SK-N-SH treated with all-trans-retinoic acid at 6 μM for 48 hours (cell line): ENCODE measurements around the gene CTSD.

Experiments
- ATAC-seq: fragments of 200-7000 bp; cut with Tn5 transposase; 3 replicates; pipeline ENCODE4 v1.9.1; 2020; ENCODE audit warnings: mild to moderate bottlenecking, moderate library complexity
- BACH2 ChIP-seq: fragments of 250-450 bp; sonication (Bioruptor Pico); IDR thresholded peaks from 2 replicates; pipeline ENCODE4 v1.9.0; 2021; ENCODE audit warnings: mild to moderate bottlenecking, borderline replicate concordance
- CSDC2 ChIP-seq: fragments of 250-450 bp; sonication (Bioruptor Pico); IDR thresholded peaks from 2 replicates; pipeline ENCODE4 v1.5.0; 2020; ENCODE audit warnings: mild to moderate bottlenecking, moderate library complexity
- ESRRG ChIP-seq: fragments of 250-450 bp; sonication (Bioruptor Pico); IDR thresholded peaks from 2 replicates; pipeline ENCODE4 v1.6.1; 2021; ENCODE audit warnings: mild to moderate bottlenecking
- ISL1 ChIP-seq: fragments of 250-450 bp; sonication (Bioruptor Pico); IDR thresholded peaks from 2 replicates; pipeline ENCODE4 v2.1.2; 2022; ENCODE audit warnings: mild to moderate bottlenecking, moderate library complexity
- OSR1 ChIP-seq: fragments of 250-450 bp; sonication (Bioruptor Pico); IDR thresholded peaks from 2 replicates; pipeline ENCODE4 v1.8.0; 2022; ENCODE audit warnings: moderate library complexity, mild to moderate bottlenecking, inconsistent platforms
- RARB ChIP-seq: fragments of 250-450 bp; sonication (Bioruptor Pico); IDR thresholded peaks from 2 replicates; pipeline ENCODE4 v1.8.0; 2021; ENCODE audit warnings: mild to moderate bottlenecking, moderate library complexity
- SNAI2 ChIP-seq: fragments of 250-450 bp; sonication (Bioruptor Pico); IDR thresholded peaks from 2 replicates; pipeline ENCODE4 v1.5.0; 2020; ENCODE audit warnings: mild to moderate bottlenecking, moderate library complexity
- TCF4 ChIP-seq: fragments of 250-450 bp; sonication (Bioruptor Pico); IDR thresholded peaks from 2 replicates; pipeline ENCODE4 v1.8.0; 2021; ENCODE audit warnings: mild to moderate bottlenecking, moderate library complexity, borderline replicate concordance
- TSHZ2 ChIP-seq: fragments of 250-450 bp; sonication (Bioruptor Pico); IDR thresholded peaks from 2 replicates; pipeline ENCODE4 v1.5.0; 2020; ENCODE audit warnings: mild to moderate bottlenecking, moderate library complexity
- ZFP3 ChIP-seq: fragments of 250-450 bp; sonication (Bioruptor Pico); IDR thresholded peaks from 2 replicates; pipeline ENCODE4 v1.5.0; 2020; ENCODE audit warnings: mild to moderate bottlenecking, moderate library complexity
- ZFP30 ChIP-seq: fragments of 450-650 bp; formaldehyde crosslinking; IDR thresholded peaks from 2 replicates; pipeline ENCODE4 v1.5.0; 2022; ENCODE audit warnings: mild to moderate bottlenecking, moderate library complexity
- ZNF70 ChIP-seq: fragments of 450-650 bp; formaldehyde crosslinking; IDR thresholded peaks from 2 replicates; pipeline ENCODE4 v1.5.0; 2020; ENCODE audit warnings: mild to moderate bottlenecking, moderate library complexity
- ZNF8 ChIP-seq: fragments of 450-650 bp; formaldehyde crosslinking; IDR thresholded peaks from 2 replicates; pipeline ENCODE4 v1.5.0; 2020; ENCODE audit warnings: mild to moderate bottlenecking, moderate library complexity
- TF ChIP-seq, protein P1 (sequence below): fragments of 250-450 bp; sonication (Bioruptor Pico); IDR thresholded peaks from 2 replicates; pipeline ENCODE4 v1.5.1; 2020; ENCODE audit warnings: low read depth, mild to moderate bottlenecking, moderate library complexity
- TF ChIP-seq, protein P2 (sequence below): fragments of 250-450 bp; sonication (Bioruptor Pico); IDR thresholded peaks from 2 replicates; pipeline ENCODE4 v1.8.0; 2020; ENCODE audit warnings: mild to moderate bottlenecking, moderate library complexity, borderline replicate concordance
- TF ChIP-seq, protein P3 (sequence below): fragments of 250-450 bp; sonication (Bioruptor Pico); IDR thresholded peaks from 2 replicates; pipeline ENCODE4 v1.8.0; 2021; ENCODE audit warnings: low read depth, mild to moderate bottlenecking, moderate library complexity, borderline replicate concordance

Gene CTSD

DNA sequence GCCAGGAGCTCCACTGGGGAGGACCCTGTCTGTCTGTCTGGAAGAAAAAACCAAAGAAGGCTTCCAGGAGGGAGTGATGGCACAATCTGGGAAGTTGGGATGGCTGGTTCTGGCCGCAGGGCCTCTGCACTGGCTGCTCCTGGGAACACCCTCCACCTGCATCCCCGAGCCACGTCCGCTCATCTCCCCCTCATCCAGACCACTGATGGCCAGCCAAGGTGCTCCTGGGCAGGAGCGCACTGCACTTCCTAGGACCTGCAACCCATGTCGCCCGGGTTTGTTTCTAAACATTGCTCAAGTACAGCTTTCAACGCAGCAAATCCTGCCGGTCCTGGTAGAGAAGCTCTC lies 8.4 kb downstream of the CTSD start (continued):
- TF ChIP-seq TSHZ2 (CRISPR knock-in tag), result no peak
- TF ChIP-seq, protein P1, sequence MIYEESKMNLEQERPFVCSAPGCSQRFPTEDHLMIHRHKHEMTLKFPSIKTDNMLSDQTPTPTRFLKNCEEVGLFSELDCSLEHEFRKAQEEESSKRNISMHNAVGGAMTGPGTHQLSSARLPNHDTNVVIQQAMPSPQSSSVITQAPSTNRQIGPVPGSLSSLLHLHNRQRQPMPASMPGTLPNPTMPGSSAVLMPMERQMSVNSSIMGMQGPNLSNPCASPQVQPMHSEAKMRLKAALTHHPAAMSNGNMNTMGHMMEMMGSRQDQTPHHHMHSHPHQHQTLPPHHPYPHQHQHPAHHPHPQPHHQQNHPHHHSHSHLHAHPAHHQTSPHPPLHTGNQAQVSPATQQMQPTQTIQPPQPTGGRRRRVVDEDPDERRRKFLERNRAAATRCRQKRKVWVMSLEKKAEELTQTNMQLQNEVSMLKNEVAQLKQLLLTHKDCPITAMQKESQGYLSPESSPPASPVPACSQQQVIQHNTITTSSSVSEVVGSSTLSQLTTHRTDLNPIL, result no peak

GRCh38 chr11:1754376-1755150 lies 9.2 kb downstream of the CTSD start:
- ATAC-seq, result no peak
- TF ChIP-seq OSR1 (CRISPR knock-in tag) (no peak), BACH2 (CRISPR knock-in tag) (no peak), ZNF8 (no peak), RARB (CRISPR knock-in tag) (no peak), SNAI2 (CRISPR knock-in tag) (no peak), CSDC2 (CRISPR knock-in tag) (no peak), TCF4 (no peak), ZNF70 (CRISPR knock-in tag) (no peak), ISL1 (CRISPR knock-in tag) (no peak), TSHZ2 (CRISPR knock-in tag) (no peak), ZFP3 (CRISPR knock-in tag) (no peak), ZFP30 (CRISPR knock-in tag) (no peak), ESRRG (CRISPR knock-in tag) (no peak)
- TF ChIP-seq, protein P2, sequence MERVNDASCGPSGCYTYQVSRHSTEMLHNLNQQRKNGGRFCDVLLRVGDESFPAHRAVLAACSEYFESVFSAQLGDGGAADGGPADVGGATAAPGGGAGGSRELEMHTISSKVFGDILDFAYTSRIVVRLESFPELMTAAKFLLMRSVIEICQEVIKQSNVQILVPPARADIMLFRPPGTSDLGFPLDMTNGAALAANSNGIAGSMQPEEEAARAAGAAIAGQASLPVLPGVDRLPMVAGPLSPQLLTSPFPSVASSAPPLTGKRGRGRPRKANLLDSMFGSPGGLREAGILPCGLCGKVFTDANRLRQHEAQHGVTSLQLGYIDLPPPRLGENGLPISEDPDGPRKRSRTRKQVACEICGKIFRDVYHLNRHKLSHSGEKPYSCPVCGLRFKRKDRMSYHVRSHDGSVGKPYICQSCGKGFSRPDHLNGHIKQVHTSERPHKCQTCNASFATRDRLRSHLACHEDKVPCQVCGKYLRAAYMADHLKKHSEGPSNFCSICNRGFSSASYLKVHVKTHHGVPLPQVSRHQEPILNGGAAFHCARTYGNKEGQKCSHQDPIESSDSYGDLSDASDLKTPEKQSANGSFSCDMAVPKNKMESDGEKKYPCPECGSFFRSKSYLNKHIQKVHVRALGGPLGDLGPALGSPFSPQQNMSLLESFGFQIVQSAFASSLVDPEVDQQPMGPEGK (CRISPR knock-in tag), result no peak
- TF ChIP-seq, protein P3, sequence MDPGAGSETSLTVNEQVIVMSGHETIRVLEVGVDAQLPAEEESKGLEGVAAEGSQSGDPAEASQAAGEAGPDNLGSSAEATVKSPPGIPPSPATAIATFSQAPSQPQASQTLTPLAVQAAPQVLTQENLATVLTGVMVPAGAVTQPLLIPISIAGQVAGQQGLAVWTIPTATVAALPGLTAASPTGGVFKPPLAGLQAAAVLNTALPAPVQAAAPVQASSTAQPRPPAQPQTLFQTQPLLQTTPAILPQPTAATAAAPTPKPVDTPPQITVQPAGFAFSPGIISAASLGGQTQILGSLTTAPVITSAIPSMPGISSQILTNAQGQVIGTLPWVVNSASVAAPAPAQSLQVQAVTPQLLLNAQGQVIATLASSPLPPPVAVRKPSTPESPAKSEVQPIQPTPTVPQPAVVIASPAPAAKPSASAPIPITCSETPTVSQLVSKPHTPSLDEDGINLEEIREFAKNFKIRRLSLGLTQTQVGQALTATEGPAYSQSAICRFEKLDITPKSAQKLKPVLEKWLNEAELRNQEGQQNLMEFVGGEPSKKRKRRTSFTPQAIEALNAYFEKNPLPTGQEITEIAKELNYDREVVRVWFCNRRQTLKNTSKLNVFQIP (CRISPR knock-in tag), result no peak
- TF ChIP-seq, protein P1, result no peak

DNA sequence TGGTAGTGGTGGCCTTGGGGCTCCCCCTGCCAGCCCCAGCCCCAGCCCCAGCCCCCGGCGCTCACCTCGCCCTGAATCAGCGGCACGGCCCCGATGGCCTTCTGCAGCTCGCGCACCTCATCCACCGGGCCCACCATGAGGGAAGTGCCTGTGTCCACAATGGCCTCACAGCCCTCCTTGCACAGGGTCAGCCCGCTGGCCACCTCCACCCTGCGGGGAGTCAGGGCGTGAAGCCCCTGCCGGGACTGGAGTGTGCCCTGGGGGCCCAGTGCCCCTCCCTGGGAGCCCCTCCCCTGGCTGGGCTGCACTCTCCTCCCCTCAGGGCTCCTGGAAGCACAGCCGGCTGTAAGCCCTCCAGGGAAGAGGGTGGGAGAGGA lies 9.8 kb downstream of the CTSD start:
- no peak for ATAC-seq
- TF ChIP-seq ESRRG (CRISPR knock-in tag) (no peak), ISL1 (CRISPR knock-in tag) (no peak)
- TF ChIP-seq, all 23 proteins: peak for 0
